ENCODE data around the gene CELF3. TPM values are rescaled to one million over a fixed set of nuclear protein-coding genes. Genes with fewer than 3 reads are reported as not detected.

Gene CELF3
- total and polyA plus RNA-seq, 9 of the 15 experiments (the other 6 are each of a cell fraction or from before 2014, with no cell fraction given): not detected

- Histone ChIP-seq H3K79me2 (ENCODE audit: control insufficient read depth, insufficient read depth, low read length) (no peaks in the 10 kb centered on the region), H3K9me1 (ENCODE audit: control insufficient read depth, insufficient read depth, low read length) (no peaks in the 10 kb centered on the region), H3K4me1 (replicated peaks in 1 of 2; ENCODE audit: control insufficient read depth in 2 of 2, insufficient read depth in 2 of 2, low read length in 2 of 2) (peaks cover 13 to 17% of the 10 kb centered on the region in 2 experiments; a peak in 4 of 5 replicates), H3K9ac (ENCODE audit: insufficient read depth in 1 of 2, low read depth in 2 of 2, low read length in 2 of 2) (no peak overlapping the region), H3K9me3 (replicated peaks; ENCODE audit: control insufficient read depth, insufficient read depth, low read depth, low read length) (no peaks in the 10 kb centered on the region), H3K4me3 (no peak overlapping the region), H3K27me3 (ENCODE audit: control insufficient read depth in 2 of 2, insufficient read depth in 2 of 2, low read length in 2 of 2) (peaks cover 3 to 55% of the 10 kb centered on the region in 2 experiments; a peak in 2 of 5 replicates), H3K27ac (ENCODE audit: extremely low read depth, low read depth, low read length) (no peak overlapping the region), H3K36me3 (ENCODE audit: control insufficient read depth, insufficient read depth, low read length) (no peaks in the 10 kb centered on the region), H4K20me1 (replicated peaks; ENCODE audit: control insufficient read depth, insufficient read depth, low read length) (peaks cover 30% of the 10 kb centered on the region), H2AFZ (ENCODE audit: low read depth, low read length) (no peak overlapping the region), H3K4me2 (ENCODE audit: insufficient read depth, low read length) (no peak overlapping the region)
- in situ Hi-C loops (cut with MboI) (no loop called here), intact Hi-C loops (cut with micrococcal nuclease) (no loop called here)
- ChIA-PET POLR2A (no interaction called here), CTCF (ENCODE audit: low intra/inter-chr PET ratio) (no interaction called here)
- BruUV-seq (replicated peaks): no TSS peak
- no peak for TF ChIP-seq NFXL1 (CRISPR knock-in tag; IDR thresholded peaks at IDR 0.05)
- TF ChIP-seq HNRNPUL1 (IDR thresholded peaks at IDR 0.05; ENCODE audit: low read length): no peak
- TF ChIP-seq NR4A1 (CRISPR knock-in tag; IDR thresholded peaks at IDR 0.05): no peak
- no peak for TF ChIP-seq NR4A1 (tag; IDR thresholded peaks at IDR 0.05)
- no peak for TF ChIP-seq ILF3 (IDR thresholded peaks at IDR 0.05; ENCODE audit: borderline replicate concordance)
- TF ChIP-seq ZBTB43 (CRISPR knock-in tag; IDR thresholded peaks at IDR 0.05): no peak
- TF ChIP-seq SREBF1 (IDR thresholded peaks at IDR 0.05; ENCODE audit: borderline replicate concordance, low read depth, low read length): no peak
- TF ChIP-seq NR2C2 (CRISPR knock-in tag; IDR thresholded peaks at IDR 0.05): no peak
- no peak for TF ChIP-seq NR2C2 (tag; IDR thresholded peaks at IDR 0.05)
- TF ChIP-seq RUNX1 (IDR thresholded peaks at IDR 0.05; ENCODE audit: low read depth): no peak
- no peak for TF ChIP-seq ELF1 (tag; IDR thresholded peaks at IDR 0.05)
- no peak for TF ChIP-seq PRDM10 (IDR thresholded peaks at IDR 0.05; ENCODE audit: partially characterized antibody)
- no peak for ATAC-seq
- no peak for DNase-seq (ENCODE audit: extremely low read depth in 1 of 4, low spot score in 3 of 4)
- no peak for FAIRE-seq
- 5% methylated on average over 2 of the region's 2 CpGs for WGBS (ENCODE audit: insufficient coverage, low coverage, missing lambda C conversion rate)
Measured at GRCh38 chr1:151713874-151714273, 2.7 kb downstream of the CELF3 start.
